ENCODE measurements around the gene LAMC2.

Gene LAMC2

DNA sequence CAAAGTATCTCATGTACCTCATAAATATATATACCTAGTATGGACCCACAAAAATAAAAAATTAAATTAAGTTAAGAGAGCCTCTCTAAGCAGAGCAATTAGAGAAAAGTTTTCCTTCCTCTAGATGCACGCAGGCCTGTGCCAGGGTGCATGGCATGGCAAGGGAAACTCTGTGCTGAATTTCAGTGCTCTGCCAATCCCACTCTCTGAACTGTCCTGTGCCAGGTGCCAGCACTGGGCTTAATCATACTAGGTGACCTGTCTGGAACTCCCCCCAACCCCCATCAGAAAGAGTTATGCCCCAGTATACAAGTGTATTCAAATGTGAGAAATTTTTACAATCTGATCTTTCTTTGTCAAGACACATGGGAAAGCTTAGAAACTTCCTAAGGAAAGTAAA lies 10.4 kb upstream of the LAMC2 start:
- no peak for DNase-seq

DNA sequence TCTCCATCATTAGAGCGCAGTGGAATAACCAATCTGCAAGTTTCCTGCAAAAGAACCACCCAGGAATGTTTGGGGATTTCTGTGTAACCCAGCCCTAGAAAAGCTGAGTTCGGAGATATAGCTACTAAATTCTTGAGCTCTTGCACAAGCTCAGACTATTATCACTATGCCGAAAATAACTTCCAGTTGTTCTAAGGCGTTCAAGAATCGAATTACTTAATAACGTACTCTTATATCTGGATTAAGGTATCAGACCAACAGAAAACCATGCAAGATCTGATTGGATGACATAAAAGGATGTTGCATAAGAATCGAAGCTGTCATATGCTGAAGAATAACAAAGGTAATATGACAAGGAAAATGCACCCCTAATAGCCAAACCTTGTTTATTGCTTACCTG lies 7.5 kb upstream of the LAMC2 start:
- no peak for DNase-seq

DNA sequence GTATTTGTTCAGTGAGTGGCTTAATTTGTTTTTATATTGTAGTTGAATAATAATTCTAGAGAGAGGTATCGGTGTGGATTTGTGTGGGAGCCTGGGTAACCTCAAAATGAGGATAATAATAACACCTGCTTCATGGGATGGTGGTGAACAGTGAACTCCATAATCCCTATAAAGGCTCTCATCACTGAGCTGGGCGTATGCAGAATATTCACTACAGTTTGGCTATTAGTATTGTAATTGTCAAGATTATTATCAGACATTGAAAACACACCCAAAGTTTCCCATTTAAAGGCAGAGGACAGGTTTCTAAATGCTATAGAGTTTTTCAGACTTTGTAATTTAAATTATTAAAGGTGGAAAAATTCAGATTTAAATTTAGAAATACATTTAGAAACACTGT lies 7.0 kb upstream of the LAMC2 start:
- DNase-seq, result no peak

DNA sequence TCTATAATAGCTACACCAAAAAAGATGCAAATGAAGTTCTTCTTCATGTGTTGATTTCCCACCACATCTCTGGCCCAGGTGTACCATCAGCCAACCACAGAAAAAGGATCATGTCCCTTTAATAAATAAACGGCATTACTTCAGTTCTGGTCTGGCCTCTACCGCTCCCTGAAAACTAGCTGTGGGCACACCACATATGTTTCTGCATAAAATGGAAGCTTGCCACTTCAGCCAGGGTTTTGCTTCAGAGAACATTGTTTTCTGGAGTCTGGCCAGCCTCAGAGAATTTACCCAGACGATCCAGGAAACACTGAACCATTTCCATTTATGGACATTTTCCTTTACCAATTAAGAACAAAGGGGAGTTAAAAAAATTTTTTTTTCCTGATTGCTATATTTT lies 5.8 kb upstream of the LAMC2 start:
- DNase-seq, result no peak

DNA sequence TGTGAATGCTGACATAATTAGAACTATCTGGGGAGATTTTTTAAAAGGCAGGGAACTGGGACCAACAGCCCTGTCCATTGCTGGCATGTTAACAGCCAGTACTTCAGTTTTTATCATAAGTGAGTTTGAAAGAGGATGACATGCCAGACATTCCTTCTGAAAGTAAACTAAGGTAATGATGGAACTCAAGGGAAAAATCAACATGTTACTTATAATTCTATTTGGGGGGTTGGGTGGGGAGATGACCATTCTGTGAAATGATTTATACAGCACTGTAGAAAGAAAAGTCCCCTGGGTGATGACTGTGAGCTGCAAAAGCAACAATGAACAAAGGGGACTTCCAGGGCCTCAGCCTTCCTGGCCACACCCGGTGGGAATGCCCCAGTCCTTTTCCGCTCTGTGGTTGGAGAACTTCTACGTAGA lies 5.4 kb upstream of the LAMC2 start:
- no peak for DNase-seq

DNA sequence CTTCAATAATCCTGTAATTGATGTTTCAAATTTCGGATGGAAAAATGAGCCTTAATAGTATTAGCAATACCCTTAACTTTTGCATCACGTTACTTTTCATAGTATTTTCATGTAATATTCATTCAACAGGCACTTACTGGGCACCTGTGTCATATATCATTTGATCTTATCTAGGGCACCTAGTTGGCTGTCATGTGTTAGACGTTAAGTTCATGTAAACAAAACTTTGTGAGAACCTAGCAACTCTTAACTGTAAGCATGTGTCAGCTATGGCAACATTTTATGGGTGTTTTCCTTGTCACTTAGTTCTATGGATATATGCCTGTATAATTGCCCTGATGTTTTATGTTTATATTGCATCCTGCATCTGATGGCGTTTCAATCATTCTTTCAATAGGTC lies 777 bp downstream of the LAMC2 start:
- no peak for DNase-seq

DNA sequence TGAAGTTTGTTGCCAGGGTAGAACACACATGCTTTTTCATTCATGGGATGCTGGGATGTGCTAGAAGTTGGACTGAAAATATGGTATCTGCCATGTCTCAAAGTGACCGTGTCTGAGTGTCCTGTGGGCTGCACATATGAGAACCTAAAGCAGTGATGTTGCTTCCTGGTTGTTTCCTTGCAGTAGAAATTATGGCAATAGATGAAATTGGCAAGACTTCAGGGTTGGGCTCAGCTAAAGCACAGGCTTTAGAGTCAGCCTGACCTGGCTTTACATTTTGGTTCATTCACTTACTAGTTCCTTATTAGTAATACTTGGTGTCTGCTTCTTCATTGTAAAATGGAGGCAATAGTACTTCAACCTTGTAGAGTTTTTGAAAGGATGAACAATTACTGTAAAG lies 2.2 kb downstream of the LAMC2 start:
- DNase-seq, result no peak

DNA sequence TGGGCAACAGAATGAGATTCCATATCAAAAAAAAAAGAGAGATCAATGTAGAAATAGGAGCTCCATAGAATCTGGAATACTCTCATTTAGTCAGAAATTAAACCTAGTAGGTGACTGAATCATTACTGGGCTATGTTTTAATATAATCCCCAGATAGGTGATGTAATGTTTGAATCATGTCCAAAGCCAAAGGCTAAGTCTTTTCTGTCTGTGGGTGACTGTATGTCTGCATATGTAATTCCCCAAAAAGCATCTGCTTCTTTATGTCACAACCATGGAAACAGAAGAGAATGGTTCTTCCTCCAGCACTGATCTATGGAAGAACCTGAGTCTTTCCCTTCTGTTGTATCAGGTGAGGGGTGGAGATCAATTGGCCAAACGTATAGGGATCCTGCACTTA lies 5.8 kb downstream of the LAMC2 start:
- no peak for DNase-seq

DNA sequence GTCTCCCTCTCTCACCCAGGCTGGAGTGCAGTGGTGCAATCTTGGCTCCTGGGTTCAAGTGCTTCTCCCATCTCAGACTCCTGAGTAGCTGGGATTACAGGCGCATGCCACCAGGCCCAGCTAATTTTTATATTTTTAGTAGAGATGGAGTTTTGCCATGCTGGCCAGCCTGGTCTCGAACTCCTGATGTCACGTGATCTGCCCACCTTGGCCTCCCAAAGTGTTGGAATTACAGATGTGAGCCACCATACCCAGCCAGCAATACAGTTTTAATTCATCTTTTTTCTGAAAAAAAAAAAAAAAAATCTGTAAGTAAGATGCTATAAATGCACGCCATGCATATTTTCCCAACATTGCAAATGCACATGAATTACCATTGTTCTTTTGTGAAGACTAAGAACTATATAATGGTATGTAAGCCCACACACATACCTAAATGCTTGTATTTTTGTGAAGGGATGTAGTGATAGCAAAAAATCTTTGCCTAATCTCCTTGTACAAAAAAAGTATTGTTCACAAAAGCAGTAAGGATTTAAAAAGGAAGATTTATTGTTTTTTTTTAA lies 8.0 kb downstream of the LAMC2 start:
- no peak for DNase-seq

DNA sequence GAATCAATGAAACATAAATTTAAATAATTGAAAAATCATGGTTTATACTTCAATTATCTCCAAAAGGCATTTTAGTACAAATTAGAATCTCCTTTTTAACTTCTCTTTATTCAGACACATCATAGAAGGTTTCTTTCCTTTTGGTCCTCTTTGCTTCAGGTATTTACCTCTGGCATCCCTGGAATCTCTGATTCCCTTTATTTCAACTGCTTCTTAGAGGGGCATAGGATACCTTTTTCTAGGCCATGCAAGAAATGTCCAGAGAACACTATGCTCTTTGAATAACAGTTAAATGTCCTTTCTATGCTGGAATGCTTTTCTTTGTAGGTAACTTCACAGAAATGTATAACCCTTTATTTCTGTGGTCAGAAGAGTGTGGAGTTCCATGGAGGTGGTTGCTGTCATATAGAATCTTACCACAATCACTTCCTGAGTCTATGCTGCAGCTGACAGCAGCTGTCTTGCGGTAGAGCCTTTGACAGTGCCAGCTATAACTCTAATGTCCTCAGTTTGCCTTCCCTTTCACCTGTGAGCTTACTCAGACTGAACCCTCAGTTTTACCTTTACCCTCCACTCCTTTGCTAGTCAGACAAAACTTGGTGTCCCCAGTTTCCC lies 8.6 kb downstream of the LAMC2 start:
- no peak for DNase-seq

DNA sequence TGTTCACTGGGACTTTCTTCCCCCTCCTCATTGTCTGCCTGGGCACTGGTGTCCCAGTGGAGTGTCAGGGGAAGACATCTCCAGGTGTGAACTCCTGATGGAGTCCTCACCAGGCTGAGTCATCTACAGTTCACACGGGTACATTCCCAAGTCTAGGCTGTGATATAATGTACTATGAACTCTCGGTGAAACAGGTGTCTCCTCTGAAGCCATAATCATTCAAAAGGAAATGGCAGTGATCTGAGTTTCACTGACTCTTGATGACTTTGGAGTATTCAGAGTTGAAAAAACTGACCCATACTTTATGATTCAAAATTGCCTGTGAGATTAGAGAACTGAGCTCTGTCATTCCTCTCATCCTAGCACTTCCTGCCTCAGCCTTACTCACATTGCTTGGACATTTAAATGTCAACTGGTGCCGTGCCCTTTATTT lies 9.1 kb downstream of the LAMC2 start:
- no peak for DNase-seq

DNA sequence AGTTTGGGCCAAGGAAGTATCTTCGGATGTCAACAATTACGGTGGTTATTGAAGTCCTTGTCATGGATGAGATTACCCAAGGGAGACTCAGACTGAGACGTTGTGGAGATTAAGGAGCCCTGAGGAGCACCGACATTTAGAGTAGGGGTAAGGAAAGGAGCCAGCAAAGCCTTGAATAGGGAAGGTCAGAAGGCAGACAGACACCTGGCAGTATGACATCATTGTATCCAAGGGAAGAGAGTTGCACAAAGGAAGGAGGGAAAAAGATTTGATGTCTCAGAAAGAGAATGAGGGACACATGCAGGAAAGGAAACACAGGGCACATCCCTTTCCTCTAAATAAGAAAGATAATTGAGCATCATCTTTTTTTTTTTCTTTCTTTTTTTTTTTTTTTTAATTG lies 11.7 kb downstream of the LAMC2 start:
- no peak for DNase-seq

DNA sequence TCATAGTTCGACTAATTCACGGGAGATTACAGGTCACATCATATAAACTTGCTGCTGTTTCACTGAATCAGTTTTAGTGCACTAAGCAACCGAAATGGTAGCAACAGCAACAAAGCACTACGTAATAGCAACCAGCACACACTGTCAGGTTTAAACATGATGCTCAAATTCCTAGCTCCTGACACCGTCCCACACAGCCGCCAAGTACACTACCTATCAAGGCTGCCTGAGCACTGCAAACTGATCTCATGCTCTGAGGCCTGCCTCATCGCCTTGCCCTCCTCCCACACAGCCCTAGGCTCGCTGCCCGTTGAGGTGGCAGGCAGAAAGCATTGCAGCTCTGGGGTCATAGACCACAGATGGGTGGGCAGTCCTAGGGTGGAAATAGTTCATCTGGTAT lies 12.4 kb downstream of the LAMC2 start:
- no peak for DNase-seq

DNA sequence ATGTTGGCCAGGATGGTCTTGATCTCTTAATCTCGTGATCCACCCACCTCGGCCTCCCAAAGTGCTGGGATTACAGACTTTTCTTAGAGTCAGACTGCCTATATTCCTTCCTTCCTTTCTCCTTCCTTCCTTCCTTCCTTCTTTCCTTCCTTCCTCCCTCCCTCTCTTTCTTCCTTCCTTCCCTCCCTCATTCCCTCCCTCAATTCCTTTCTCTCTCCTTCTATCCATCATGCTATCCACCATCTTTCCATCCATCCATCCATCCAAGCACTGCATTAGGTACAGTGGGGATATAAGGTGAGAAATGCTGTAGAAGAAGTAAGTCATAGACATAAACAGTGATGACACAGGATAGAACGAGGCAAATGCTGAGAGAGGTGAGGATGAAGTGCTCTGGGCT lies 13.2 kb downstream of the LAMC2 start:
- no peak for DNase-seq

DNA sequence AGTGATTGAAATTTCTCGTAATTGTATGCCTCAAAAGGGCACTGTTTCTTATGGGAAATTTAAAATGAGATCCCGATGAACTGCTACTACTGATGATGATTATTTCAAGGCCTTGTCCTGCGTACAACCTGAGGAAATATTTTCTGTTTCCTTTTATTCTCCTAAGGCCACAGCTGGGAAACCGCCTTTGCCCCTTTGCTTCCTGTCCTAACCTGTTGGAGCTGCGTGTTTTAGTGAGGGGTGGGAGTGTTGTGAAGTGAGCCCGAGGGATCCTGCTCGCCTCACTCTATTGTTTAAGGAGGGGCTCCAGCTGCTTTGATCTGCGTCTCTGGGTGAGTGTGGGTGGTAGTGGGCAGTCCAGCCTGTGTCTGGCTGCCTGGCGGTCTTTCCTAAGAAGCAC lies 14.4 kb downstream of the LAMC2 start:
- no peak for DNase-seq

DNA sequence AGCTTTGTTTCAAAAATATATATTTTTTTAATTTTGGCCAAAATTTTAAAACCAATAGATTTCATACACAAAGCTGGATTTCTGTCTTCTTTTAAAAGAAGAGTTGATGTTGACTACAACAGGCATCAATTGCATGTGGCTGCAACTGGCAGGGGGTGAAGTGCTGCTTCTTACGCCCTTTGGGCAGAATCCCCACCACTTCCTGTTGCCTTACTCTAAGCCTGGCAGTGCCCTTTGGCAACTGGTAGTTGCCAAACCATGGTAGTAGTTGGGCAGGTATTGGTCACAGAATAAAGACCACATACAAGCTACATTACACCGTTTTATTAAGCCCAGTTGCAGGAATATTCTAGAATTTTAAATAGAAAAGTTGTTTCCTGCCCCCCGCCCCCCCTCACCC lies 17.0 kb downstream of the LAMC2 start:
- no peak for DNase-seq

DNA sequence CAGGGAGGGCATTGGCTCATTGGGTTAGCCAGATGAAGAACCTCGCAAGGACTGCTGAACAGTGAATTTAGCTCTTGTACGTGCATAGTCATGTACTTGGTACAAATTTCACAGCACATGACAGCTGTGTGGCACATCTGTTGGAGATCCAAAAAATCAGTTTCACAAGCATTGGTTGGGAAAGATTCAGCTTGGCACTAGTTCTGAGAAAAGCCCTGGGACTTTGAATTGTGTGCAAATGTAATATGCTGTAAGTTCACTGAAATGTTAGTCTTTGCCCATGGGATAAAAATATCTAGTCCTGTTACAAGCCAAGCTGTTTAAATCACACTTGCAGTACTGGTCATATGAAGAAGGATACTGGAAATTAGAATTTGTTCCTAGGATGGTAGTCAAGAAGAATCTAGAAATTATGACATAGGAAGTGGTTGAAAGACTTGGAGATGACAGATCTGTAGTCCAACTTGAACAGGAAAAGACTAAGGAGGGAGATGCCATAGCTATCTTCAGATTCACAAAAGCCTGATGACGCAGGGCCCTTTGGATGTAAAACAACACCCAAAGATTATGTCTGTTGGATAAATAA lies 19.2 kb downstream of the LAMC2 start:
- DNase-seq, result no peak

DNA sequence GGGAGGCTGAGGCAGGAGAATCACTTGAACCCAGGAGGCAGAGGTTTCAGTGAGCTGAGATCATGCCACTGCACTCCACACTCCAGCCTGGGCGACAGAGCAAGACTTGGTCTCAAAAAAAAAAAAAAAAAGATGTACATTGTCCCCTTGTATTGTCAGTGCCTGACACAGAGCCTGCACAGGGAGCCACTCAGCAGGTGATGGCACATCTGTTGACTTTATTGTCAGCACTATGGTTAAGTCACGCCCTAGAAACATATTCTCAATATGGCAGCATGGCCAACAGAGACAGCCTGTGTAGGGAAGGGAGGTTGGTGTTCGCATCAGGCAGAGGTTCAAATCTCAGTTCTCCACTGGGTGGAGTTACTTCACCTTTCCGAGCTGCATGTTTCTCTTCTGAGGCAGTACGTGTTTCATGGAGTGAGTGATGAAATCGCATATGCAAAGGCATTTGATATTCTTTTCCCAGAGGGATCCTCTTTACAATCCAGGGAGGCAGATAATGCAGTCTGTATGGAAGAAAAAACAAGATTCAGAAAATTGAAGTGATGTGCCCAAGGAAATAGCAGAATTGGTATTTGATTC lies 20.6 kb downstream of the LAMC2 start:
- DNase-seq, result no peak

DNA sequence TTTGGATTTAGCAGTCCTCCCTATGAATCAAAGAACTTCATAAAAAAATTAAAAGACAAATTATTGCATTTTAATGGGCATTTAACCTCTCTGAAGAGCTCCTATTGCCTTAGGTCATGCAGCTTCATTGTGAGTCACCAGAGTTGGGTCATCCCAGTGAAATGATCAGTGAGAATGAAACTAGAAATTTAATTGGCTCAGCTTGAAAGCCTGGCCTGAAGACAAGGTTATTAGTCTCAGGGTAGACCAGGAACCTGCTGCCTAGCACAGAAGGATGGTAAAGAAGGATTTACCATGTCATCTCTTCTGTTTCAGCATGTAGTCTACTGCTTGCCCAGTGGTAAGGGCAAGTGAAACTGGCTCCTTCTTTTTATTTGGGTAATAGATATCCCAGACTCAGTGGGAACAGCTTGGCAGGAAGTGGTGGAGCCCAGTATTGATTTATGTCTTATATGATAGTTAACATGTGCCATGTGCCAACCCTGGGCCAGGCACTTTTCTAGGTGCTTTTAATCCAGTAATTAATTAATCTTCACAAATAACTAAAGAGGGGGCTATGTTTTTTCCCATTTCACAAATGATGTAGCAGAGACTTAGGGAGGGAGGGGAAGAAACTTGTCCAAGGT lies 23.6 kb downstream of the LAMC2 start:
- DNase-seq, result no peak

DNA sequence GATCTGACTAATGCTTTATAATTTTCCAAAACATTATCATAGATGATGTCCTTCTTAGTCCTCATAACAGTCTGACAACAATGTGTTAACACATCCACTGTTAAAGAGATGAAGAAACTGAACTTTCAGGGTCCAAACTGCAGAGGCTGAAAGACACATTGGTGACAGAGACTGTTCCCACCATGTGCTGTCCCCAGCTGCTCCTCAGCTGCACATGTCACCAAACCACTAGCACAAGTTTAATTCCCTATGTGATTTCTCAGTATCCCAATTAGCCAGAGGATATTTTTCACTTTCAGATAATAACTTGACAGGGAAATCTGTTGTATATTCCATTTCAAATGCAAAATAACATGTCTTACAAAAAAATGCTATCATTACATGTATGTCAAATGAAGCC lies 24.6 kb downstream of the LAMC2 start:
- no peak for DNase-seq

DNA sequence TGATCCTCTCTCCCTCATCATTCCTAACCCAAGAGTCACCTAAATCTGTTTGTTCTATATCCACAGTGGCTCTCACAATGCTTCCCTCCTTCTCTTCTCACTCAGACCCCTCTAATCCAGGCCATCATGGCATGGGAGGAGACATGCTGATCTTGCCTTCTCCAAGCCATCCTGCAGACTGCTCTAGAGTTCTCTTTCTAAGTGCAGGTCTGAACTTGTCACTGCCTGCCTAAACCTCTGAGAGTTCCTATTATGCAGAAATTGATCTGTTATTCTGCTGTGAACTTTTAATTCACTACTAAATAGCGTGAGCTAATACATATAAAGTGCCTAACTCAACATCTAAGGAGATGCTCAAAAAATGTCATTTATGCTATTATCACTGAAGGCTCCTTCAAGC lies 26.8 kb downstream of the LAMC2 start:
- DNase-seq, result no peak

DNA sequence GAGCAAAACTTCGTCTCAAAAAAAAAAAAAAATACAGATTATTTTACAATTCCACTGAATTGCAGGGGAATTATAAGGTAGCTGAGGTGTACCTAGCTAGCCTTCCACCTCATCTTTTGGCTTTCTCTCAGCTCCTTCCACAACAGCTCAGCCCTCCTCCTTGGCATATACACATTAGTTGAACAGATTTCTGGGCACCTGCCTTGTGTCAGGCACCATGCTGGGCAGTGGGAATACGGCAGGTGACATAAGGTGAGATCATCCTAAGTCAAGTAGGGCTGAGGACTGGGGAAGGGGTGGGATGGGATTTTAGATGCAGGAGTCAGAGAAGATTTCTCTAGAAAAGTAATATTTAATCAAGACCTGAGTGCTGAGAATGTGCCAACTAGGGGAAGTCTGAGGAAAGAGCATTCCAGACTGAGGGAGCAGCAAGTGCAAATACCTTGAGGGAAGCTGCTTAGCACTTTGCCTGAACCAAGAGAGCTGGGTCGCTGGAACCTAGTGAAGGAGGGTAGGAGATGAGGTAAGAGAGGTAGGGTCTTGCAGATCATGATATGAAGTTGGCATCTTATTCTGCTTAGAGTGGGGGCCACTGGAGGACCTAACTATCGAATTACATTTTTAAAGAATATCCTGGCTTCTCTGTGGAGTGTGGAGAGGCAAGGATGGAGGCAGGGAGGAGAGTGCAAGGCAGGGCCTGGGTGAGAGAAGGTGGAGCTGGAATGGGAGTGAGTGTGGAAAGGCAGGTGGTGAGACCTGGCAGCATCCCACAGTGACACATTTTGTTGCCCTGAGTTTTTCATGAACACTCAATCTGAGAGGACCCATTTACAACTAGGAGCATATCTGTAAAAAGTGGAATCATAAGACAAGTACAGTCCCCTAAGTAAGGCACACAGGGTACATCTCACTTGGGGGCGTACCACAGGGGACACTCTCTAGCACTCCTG lies 28.2 kb downstream of the LAMC2 start:
- no peak for DNase-seq

Data from central memory CD4-positive, alpha-beta T cell (primary cell).